Endometrium (tissue), 2 donors: ENCODE measurements around the gene CRTC1.

Source experiments
- FAIRE-seq: peaks from 2 replicates; lab custom pipeline; 2012; peaks lifted over from hg19 to GRCh38; lab: Jason Lieb, UNC
- donor health status: control.
- donor health status: control.

Gene CRTC1

DNA sequence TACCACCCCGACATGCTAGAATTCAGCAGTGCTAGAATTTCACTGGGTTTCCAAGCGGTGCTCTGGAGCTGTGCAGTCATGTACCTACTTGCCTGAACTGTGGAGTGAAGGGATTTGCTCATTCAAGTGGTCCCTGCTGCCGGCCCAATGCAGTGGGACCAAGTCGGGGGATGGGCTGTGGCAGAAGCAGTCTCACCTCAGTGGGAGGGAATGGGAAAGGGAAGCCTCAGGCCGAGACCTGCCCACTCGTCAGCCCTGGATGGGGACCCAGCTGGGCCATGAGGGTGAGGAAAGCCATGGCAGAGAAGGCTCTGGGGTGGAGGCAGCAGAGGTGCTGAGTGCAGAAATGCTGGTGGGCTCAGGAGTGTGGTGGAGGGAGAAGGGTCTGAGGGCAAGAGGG, 31.7 kb upstream of the CRTC1 start:
- FAIRE-seq, result no peak

DNA sequence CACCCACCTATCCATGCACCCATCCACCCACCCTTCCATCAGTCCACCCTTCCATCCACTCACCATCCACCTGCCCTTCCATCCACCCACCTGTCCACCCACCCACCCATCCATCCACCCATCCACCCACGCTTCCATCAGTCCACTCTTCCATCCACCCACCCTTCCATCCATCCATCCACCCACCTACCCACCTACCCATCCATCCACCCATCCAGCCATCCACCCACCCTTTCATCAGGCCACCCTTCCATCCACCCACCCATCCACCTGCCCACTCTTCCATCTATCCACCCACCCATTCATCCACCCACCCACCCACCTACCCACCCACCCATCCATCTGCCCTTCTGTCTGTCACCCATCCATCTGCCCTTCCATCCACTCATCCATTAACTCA, 29.6 kb upstream of the CRTC1 start:
- FAIRE-seq, result no peak

DNA sequence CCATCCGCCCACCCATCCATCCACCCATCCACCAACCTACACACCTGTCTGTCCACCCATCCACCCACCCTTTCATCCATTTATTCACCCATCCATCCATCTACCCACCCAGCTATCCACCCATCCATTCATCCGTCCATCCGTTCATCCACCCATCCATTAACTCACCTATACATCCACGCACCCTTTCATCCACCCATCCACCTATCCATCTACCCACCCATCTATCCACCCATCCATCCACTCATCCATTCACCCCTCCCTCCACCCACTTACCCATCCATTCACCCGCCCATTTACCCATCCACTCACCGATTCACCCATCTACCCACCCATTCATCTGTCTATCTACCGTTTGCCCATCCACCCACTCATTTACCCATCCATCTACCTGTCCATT, 29.0 kb upstream of the CRTC1 start:
- FAIRE-seq, result no peak

DNA sequence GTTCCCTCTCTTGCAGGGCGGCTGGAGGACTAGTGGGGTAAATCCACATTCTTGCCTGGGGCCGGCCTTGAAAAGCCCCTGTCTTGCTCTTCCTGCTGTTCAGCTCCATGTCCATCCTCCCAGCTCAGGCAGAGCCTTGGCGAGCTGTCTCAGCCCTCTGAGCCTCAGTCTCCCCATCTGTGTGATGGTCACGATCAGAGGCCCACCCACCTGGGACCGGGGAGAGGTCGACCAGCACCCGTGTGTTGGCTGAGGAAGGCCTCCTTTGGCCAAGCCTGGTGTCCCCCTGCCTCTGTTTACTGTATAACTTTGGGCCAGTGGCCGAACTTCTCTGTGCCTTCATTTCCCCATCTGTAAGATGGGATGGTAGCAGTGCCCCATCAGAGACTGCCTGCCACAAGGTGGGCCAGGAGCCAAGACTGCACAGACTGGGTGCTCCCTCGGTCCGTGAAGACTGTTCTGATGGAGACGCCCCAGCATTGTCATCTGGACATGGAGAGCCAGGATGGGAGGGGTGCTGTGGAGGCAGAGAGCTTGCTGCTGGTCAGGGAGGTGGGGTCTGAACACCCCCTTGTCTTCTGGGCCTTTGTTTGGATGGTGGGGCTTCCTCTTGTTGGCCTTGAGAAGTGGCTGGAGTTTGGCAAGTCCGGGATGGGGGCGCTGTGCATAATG, 28.2 kb upstream of the CRTC1 start:
- no peak for FAIRE-seq

DNA sequence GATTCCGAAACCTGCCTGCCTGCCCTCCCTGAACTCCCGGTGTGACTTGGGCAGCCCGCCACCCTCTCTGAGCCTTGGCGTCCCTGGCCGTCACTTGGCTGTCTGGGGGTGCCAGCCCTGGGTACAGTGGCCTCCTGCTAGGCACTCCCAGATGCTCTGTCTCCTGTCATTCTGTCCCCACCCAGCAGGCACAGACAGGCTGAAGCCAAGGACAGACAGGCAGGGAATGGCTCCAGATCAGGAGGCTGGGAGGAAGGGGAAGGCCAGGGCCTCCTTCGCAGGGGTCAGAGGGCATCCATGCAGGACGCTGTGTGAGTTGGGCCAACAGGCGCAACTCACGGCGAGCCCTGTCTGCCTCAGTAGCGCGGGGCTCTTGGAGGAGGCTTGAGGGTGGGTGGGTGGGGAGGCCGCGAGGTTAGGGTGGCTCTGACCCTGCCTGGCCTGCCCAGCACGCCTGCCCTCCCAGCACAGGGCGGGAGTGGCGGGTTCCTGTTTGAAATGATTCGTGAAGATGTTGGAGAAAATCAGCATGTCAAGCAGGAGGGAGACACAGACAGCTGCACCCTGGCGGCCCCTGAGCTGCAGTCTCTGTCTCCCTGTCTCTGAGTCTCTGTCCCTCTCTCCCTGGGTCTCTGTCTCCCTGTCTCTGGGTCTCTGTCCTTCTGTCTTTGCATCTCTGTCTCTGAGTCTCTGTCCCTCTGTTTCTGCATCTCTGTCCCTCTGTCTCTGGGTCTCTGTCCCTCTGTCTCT, 27.0 kb upstream of the CRTC1 start:
- FAIRE-seq, result no peak

DNA sequence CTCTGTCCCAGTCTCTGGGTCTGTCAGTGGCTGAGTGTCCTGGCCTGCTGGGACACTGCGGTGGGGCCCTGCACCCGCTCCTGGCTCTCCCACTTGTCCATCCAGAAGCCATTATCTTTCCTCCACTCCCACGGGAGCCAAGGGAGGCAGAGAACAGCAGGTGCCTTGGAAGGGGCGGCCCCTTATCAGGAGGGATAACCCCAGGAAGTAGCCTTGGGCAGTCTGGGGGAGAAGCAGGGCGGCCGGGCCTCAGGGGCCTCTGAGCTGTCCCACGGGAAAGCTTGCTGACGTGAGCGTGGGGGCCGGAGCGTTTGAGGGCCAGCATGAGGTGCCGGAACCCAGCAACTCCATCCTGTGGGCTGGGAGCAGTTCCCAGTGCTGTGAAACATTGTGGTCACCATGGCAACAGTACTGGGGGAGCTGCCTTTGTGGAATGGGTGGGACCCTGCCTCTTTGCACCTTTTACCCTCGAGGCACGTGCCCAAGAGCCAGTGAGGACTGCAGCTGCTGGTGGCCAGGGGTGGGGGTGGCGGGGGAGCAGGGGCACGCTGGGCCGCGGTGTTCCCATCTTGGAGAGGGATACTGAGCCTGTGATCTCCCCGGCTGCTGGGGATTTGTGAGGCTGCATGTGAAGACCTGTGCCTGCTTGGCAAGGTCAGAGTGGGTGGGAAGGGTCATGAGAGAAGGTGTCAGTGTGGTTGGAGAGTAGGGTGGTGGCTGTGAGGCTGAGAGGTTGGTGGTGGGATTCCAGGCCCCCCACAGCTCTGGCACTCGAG, 25.7 kb upstream of the CRTC1 start:
- FAIRE-seq, result no peak

DNA sequence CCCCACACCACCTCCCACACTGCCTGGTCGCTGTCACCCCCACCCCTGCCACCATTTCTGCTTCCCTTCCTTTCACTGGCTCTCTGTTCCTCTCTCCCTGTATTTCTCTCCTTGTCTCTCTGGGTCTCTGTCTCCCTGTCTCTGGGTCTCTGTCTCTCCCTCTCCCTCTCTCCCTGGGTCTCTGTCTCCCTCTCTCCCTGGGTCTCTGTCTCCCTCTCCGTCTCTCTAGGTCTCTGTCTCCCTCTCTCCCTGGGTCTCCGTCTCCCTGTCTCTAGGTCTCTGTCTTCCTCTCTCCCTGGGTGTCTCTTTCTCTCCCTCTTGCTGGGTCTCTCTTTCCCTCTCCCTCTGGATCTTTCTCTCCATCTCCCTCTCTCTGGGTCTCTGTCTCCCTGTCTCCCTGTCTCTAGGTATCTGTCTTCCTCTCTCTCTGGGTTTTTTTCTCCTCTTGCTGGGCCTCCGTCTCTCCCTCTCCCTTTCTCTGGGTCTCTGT, 25.1 kb upstream of the CRTC1 start:
- no peak for FAIRE-seq

DNA sequence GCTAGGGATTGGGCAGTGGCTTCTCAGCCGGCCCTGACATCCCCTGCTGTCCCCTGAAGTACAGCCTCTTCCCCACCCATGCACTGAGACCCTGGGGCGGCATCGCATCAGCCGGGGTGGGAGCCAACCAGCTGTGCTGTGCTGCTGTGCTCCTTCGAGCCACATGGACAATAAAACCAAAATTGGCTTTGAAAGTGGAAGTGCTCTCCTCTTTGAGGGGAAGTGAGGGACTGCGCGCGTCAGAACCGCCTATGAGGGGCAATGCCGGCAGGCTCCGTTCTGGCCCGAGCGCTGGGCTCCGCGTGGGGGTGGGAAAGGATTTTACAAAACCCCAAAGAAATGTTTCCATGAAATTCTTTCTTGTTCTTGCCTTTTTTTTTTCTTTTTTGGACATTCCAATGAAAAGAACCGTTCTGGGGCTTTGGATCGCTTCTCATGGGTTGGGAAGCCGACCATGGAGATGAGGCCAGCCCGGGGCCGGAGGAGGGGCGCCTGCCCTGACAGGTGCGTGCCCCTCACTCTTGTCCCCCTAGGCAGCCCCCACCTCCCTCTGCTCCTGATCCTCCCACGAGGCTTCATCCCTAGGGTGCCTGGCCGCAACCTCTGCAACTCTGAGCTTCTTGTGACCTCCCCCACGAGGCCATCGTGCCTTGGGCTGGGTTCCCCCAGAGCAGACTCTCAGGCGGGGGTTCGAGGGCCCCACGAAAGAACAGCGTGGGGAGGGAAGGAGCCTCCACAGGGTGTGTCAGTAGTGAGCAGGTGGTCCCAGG, 24.0 kb upstream of the CRTC1 start:
- no peak for FAIRE-seq

DNA sequence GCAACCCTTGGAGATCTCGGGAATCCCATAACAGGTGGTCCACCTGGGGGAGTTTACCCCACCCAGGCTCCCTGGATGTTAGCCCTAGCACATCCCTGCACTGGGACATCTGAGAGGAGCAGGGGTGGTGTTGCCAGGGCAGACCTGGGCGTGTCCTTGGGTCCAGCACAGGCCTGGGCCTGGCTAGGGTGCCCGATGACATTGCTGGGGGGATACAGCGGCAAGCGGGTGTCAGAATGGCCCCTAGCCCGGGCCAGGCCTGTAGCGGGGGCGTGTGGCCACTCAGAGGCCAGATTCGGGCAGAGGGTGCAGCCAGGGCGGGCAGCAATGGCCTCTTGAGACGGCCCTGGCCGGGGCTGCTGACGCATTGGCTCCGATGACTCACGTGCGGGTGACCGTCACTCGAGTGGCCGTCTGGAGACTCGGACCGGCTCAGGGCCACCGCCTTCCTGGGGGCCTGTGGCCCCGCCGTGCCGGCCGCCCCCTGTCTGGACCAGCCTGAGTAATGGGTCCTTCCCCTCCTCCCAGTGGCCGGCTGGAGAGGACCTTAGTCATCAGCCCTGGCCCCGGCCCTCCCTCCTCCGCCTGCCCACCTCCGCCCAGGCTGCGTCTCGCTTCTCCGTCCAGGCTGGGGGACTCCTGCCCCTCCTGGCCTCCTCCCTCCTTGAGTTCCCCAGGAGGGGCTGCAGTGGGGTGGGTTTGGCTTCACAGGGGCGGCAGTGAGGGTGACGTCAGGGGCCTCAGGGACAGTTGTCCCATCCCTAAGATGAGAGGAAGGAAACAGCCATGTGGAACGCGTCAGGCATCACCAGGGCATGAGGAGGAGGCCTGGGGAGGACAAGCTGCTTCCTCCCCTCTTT, 23.2 kb upstream of the CRTC1 start:
- FAIRE-seq, result no peak

DNA sequence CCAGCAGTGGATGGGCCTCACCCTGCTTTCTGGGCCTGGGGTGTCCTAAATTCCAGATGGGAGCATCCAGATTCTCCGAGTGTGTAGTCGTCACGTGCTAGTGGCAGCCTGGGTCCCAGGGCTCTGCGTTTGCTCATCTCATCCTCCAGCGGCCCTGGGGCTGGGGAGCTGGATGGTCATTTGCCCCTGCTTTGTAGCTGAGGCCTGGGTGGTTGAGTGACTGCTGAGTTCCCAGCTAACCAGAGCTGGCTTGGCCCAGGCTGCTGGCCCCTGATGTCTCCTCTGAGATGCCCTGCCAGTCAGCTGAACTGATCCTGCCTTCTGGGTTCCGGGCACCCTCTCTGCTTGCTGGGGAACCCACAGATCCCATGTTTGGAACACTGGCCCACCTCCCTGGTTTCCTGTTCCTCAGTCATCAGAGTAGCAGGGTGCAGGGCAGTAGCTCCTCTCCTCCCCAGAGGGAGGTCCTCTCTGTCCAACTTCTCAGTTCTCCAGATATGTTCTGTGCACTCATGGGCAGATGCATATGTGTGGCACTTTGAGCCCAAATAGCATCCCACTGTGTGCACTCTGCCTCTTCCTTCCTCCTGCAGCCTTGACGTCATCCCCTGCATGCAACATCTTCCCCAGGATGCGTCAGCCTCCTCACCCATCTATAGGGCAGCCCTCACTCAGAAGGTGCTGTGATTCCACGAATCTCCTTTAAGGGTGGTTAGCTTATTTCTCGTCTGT, 22.4 kb upstream of the CRTC1 start:
- no peak for FAIRE-seq

DNA sequence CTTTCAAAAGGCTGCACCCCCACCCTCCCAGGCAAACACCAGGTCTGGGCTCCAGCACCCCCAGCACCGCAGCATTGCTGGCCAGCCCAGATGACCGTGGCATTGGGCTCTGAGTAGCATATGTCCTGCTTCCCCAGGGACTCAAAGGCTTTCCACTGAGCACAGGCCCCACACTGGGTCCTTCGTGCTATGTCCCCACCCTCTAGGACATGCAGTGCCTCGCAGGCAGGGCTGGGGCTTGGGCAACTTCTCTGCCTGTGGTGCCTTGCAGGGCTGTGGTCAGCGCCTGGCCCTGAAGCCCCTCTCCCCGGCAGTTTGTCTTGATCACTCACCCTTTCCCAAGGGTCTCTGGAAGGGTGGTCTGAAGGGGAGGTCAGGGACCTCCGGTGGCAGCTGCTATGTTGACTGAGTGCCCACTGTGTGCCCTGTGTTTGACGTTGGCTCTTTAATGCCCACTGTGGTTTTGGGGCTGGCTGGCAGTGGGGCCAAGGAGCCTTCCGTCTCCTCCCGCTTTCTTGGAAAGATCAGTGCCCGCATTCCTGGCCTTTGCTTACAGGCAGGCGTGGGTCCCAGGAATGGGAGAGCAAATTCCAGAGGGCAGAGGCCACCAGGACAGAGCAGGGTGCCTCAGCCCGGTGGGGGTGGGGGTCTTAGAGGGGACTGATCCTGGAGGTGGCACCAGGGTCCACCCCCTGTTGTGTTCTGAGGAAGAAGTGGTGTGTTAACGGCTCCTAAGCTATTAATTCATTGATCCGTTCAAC, 20.3 kb upstream of the CRTC1 start:
- no peak for FAIRE-seq

DNA sequence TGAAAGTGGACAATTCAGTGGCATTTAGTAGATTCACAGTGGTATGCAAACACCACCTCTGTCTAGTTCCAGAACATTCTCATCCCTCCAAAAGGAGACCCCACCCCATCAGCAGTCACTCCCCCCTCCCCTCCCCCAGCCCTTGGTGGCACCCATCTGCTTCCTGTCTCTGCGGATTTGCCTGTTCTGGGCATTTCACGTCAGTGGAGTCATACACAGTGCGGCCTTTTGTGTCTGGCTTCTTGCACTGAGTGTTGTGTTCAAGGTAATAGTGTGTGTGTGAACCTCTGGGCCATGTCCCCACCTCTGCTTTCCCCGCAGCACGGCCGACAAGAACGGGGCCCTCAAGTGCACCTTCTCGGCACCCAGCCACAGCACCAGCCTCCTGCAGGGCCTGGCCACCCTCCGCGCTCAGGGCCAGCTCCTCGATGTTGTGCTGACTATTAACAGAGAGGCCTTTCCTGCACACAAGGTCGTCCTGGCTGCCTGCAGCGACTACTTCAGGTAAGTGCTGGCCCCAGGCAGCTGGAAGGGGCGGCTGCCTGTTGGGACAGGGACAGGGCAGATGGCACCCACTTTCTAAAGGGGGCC, 19.4 kb upstream of the CRTC1 start:
- no peak for FAIRE-seq

DNA sequence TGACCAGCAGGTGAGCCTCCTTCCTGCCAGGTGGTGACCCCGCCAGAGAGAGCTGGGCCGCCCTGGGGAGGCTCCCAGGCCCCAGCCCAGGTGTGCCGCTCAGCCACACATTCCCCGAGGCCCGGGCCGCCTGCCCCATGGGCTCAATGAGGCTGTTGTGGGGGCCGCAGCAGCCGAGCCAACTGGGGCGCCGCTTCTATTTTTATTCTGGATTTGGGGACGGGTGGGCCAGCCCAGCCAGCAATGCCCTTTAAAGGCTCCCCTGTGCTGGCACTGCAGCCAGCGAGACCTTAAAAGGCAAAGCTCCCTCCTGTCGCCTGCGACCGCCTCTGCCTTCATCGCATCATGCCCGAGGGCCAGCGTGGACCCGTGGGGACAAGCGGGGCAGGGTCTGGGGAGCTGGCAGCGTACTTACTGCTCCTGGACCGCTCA, 17.7 kb upstream of the CRTC1 start:
- no peak for FAIRE-seq

DNA sequence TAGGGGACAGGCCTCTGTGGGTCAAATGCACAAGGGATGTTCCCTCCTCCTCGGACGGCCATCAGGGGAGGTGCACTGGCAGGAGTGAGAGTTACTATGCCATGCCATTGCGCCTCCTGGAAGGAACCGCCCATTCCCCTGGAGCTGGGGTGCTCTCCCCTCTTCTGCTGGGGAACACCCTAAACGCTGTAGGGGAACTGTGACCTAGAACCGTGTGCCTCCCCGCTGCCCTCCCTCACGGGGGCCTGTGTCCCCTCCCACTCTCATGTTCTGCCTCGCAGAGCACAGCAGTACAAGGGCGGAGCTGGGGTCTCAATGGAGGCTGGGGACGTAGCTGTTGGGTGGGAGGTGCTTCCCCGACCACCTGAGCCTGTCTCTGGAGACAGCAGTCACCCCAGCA, 17.2 kb upstream of the CRTC1 start:
- FAIRE-seq, result no peak

DNA sequence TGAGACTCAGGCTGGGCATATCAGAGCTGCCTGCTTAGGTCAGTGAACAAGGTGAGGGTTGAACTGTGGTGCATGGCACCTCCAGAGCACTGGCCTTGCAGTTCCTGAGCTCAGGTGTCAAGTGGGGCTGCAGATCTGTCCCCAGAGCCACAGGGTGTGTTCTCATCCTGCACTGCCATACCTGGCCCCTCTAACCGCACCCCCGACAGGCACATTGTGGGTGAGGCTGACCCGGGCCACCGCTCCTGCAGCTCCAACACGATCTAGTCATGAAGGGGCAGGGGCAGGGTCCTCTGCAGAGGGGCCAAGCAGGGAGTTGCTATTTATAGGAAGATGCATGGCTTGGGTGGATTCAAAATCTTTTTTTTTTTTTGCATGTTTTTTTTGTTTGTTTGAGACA, 16.7 kb upstream of the CRTC1 start:
- no peak for FAIRE-seq

DNA sequence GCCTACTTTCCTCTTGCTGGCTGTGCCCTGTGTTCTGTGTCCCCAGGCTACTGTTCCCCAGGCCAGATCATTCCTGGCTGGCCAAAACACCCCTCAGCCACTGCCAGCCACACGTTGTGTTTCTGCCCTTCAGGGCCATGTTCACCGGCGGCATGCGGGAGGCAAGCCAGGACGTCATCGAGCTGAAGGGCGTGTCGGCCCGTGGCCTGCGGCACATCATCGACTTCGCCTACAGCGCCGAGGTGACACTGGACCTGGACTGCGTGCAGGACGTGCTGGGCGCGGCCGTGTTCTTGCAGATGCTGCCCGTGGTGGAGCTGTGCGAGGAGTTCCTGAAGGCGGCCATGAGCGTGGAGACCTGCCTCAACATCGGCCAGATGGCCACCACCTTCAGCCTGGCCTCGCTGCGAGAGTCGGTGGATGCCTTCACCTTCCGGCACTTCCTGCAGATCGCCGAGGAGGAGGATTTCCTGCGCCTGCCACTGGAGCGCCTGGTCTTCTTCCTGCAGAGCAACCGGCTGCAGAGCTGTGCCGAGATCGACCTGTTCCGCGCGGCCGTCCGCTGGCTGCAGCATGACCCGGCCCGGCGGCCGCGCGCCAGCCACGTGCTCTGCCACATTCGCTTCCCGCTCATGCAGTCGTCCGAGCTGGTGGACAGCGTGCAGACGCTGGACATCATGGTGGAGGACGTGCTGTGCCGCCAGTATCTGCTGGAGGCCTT, 15.8 kb upstream of the CRTC1 start:
- FAIRE-seq, result no peak

DNA sequence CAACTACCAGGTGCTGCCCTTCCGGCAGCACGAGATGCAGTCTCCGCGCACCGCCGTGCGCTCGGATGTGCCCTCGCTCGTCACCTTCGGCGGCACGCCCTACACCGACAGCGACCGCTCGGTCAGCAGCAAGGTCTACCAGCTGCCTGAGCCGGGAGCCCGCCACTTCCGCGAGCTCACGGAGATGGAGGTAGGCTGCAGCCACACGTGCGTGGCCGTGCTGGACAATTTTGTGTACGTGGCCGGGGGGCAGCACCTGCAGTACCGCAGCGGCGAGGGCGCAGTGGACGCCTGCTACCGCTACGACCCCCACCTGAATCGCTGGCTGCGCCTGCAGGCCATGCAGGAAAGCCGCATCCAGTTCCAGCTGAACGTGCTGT, 15.2 kb upstream of the CRTC1 start:
- FAIRE-seq, result no peak

DNA sequence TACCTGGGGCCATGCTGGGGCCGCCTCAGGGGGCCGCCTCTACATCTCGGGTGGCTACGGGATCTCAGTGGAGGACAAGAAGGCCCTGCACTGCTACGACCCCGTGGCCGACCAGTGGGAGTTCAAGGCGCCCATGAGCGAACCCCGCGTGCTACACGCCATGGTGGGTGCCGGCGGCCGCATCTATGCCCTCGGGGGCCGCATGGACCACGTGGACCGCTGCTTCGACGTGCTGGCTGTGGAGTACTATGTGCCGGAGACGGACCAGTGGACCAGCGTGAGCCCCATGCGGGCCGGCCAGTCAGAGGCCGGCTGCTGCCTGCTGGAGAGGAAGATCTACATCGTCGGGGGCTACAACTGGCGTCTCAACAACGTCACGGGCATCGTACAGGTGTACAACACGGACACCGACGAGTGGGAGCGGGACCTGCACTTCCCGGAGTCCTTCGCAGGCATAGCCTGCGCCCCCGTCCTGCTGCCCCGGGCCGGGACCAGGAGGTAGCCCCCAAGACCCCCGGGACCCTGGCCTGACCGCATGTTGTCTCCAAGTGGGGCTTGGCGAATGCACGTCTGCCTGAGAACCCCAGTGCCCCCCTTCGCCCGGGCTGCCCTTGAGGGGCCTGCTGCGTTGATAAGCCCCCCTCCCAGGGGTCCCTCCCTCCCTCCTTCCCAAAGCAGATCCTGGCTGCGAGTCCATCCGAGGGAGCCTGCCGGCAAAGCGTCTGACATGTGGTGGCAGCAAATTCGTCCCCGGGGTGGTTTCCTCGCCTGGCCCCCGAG, 14.5 kb upstream of the CRTC1 start:
- FAIRE-seq, result no peak
